ENCODE data around the gene ANO7. TPM values are rescaled to one million over a fixed set of nuclear protein-coding genes. Genes with fewer than 3 reads are reported as not detected.

Gene ANO7
- total RNA-seq, 1 experiment from 2014 or later = 4.1 TPM

DNA sequence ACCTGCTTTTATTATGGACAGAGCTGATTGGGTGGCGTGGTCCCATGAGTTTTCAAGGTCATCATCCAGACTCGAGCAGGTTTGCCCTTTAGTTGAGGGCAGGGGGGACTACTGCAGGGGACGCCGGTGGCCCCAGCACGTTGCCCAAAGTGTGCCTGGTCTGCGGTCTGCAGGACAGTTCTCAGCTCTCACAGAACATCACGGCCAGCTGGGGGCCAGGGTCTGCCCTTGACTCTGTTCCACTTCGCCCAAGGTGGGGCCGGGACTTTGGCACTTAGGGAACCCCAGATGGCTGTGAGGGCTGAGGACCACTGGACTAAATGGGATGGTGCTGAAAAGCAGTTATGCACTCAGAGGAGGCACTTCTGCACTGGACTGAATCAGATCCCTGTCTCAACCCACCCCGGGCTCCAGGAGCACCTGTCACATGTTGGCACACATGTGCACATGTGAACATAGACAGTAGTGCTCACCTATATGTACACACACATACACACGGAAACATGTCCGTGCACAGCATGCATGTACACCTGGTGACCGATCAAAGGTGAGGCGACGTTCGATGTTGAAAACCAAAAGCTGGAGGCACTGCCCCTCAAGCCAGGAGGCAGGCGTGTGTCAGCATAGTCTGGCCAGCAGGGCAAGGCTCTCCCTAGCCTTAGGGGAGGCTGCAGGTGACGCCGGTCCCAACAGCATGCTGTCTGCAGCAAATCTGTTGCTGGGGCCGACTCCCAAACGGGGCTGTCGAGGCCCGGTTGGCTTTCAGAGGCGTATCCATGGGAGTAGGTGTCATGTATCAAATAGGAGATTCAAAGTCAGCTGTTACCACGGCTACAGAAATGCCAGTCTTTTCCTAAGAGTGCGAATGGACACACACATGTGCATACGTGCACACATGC lies 10.2 kb downstream of the ANO7 start:
- no TSS peak for BruUV-seq (replicated peaks)
- Mint-ChIP-seq H3K27ac (ENCODE audit: unreplicated experiment) (no peak overlapping the region), H3K36me3 (ENCODE audit: insufficient read depth, unreplicated experiment) (no peaks in the 10 kb centered on the region), H3K4me1 (ENCODE audit: low read depth, unreplicated experiment) (no peaks in the 10 kb centered on the region), H3K4me3 (ENCODE audit: unreplicated experiment) (no peak overlapping the region), H3K9me3 (ENCODE audit: unreplicated experiment) (no peaks in the 10 kb centered on the region), H3K27me3 (ENCODE audit: insufficient read depth, unreplicated experiment) (no peaks in the 10 kb centered on the region)
- TF ChIP-seq, protein P1, sequence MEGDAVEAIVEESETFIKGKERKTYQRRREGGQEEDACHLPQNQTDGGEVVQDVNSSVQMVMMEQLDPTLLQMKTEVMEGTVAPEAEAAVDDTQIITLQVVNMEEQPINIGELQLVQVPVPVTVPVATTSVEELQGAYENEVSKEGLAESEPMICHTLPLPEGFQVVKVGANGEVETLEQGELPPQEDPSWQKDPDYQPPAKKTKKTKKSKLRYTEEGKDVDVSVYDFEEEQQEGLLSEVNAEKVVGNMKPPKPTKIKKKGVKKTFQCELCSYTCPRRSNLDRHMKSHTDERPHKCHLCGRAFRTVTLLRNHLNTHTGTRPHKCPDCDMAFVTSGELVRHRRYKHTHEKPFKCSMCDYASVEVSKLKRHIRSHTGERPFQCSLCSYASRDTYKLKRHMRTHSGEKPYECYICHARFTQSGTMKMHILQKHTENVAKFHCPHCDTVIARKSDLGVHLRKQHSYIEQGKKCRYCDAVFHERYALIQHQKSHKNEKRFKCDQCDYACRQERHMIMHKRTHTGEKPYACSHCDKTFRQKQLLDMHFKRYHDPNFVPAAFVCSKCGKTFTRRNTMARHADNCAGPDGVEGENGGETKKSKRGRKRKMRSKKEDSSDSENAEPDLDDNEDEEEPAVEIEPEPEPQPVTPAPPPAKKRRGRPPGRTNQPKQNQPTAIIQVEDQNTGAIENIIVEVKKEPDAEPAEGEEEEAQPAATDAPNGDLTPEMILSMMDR (IDR thresholded peaks at IDR 0.05; ENCODE audit: insufficient read depth in 1 of 2, low read depth in 1 of 2, low read length in 1 of 2, severe bottlenecking in 1 of 2, unreplicated experiment in 1 of 2) = no peak
- no peak overlapping the region for H3K4me3 ChIP-seq (ENCODE audit: low read depth, low read length)
- H3K4me1 ChIP-seq = no peaks in the 10 kb centered on the region
- ChIA-PET CTCF (no interaction called here), POLR2A (no interaction called here)
- H3K9me3 ChIP-seq = no peaks in the 10 kb centered on the region
- no peak for DNase-seq
- H3K27me3 ChIP-seq (replicated peaks; ENCODE audit: control insufficient read depth, insufficient read depth, low read length) = no peaks in the 10 kb centered on the region
- no peaks in the 10 kb centered on the region for H3K36me3 ChIP-seq (ENCODE audit: control insufficient read depth, insufficient read depth, low read length)
- intact Hi-C loops (cut with micrococcal nuclease; ENCODE audit: unreplicated experiment) = no loop called here

DNA sequence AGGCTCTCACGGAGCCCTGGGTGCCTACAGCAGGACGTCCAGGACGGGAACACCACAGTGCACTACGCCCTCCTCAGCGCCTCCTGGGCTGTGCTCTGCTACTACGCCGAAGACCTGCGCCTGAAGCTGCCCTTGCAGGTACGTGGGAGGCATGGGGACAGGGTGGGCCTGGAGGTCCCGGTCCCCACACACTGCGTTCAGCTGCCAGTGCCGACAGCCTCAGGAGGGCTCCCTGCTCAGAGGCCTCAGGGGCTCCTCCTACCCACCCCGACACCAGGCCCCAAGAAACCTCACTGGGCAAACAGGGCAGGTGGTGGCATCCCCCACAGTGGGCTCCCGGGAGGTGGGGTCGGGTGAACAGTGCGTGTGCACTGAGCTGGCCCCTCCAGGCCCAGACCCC lies 10.8 kb downstream of the ANO7 start:
- Histone ChIP-seq H3K27me3 (replicated peaks; ENCODE audit: control insufficient read depth, insufficient read depth, low read length) (no peaks in the 10 kb centered on the region), H3K4me3 (ENCODE audit: low read depth, low read length) (no peak overlapping the region), H3K9me3 (no peaks in the 10 kb centered on the region), H3K4me1 (no peaks in the 10 kb centered on the region), H3K36me3 (ENCODE audit: control insufficient read depth, insufficient read depth, low read length) (no peaks in the 10 kb centered on the region)
- Mint-ChIP-seq H3K4me3 (ENCODE audit: unreplicated experiment) (no peak overlapping the region), H3K27ac (ENCODE audit: unreplicated experiment) (no peak overlapping the region), H3K4me1 (ENCODE audit: low read depth, unreplicated experiment) (no peaks in the 10 kb centered on the region), H3K9me3 (ENCODE audit: unreplicated experiment) (no peaks in the 10 kb centered on the region), H3K36me3 (ENCODE audit: insufficient read depth, unreplicated experiment) (no peaks in the 10 kb centered on the region), H3K27me3 (ENCODE audit: insufficient read depth, unreplicated experiment) (no peaks in the 10 kb centered on the region)
- intact Hi-C loops (cut with micrococcal nuclease; ENCODE audit: unreplicated experiment) = no loop called here
- ChIA-PET POLR2A (no interaction called here), CTCF (no interaction called here)
- TF ChIP-seq, protein P1 (IDR thresholded peaks at IDR 0.05; ENCODE audit: insufficient read depth in 1 of 2, low read depth in 1 of 2, low read length in 1 of 2, severe bottlenecking in 1 of 2, unreplicated experiment in 1 of 2) = no peak
- DNase-seq = no peak
- no TSS peak for BruUV-seq (replicated peaks)

DNA sequence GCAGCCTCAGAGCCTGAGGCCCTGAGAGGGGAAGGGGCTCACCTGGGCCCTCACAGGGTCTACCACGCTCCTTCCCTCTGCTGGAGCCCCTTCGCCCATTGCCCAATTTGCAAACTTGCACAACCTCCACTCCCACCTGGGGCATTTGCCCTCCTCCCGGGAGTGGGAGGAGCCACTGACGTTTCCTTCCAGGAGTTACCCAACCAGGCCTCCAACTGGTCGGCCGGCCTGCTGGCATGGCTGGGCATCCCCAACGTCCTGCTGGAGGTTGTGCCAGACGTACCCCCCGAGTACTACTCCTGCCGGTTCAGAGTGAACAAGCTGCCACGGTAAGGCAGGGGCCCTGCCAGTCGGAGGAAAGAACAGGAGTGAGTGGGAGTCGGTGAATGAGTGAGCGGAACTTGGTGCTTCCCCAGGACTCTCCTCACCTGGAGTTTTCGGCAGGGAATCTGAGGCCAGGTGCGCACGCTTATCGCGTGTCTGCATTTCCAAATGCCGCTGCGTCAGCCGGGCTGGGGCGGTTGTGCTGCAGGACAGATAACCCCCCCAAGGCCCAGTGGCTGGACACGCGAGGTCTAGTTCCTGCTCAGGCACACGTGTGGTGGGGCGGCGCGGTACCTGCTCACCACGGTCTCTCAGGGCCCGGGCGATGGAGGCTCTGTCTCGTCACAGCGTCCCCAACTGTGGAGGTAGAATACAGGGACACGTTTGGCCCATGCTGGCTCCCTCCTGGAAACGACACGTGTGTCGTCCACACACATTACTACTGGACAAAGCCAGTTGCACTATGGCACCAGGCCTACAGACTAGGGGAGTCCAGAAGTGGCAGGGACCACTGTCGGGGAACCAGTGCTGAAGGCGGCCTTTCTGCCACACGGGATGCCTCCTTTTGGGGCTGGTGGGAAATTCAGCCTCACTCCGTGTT lies 11.7 kb downstream of the ANO7 start:
- H3K36me3 Mint-ChIP-seq (ENCODE audit: insufficient read depth, unreplicated experiment) = no peaks in the 10 kb centered on the region
- ChIA-PET POLR2A (no interaction called here), CTCF (no interaction called here)
- Histone ChIP-seq H3K27me3 (replicated peaks; ENCODE audit: control insufficient read depth, insufficient read depth, low read length) (no peaks in the 10 kb centered on the region), H3K9me3 (no peaks in the 10 kb centered on the region), H3K36me3 (ENCODE audit: control insufficient read depth, insufficient read depth, low read length) (no peaks in the 10 kb centered on the region), H3K4me1 (no peaks in the 10 kb centered on the region), H3K4me3 (ENCODE audit: low read depth, low read length) (no peak overlapping the region)
- no peak overlapping the region for H3K27ac Mint-ChIP-seq (ENCODE audit: unreplicated experiment)
- no peak for DNase-seq
- BruUV-seq (replicated peaks) = no TSS peak
- no peaks in the 10 kb centered on the region for H3K27me3 Mint-ChIP-seq (ENCODE audit: insufficient read depth, unreplicated experiment)
- H3K4me1 Mint-ChIP-seq (ENCODE audit: low read depth, unreplicated experiment) = no peaks in the 10 kb centered on the region
- no peaks in the 10 kb centered on the region for H3K9me3 Mint-ChIP-seq (ENCODE audit: unreplicated experiment)
- no peak overlapping the region for H3K4me3 Mint-ChIP-seq (ENCODE audit: unreplicated experiment)
- intact Hi-C loops (cut with micrococcal nuclease; ENCODE audit: unreplicated experiment) = no loop called here
- TF ChIP-seq, protein P1 (IDR thresholded peaks at IDR 0.05; ENCODE audit: insufficient read depth in 1 of 2, low read depth in 1 of 2, low read length in 1 of 2, severe bottlenecking in 1 of 2, unreplicated experiment in 1 of 2) = no peak

Data from Caco-2 (cell line).